ENCODE data around the gene E2F1.

E2F1 gene

DNA sequence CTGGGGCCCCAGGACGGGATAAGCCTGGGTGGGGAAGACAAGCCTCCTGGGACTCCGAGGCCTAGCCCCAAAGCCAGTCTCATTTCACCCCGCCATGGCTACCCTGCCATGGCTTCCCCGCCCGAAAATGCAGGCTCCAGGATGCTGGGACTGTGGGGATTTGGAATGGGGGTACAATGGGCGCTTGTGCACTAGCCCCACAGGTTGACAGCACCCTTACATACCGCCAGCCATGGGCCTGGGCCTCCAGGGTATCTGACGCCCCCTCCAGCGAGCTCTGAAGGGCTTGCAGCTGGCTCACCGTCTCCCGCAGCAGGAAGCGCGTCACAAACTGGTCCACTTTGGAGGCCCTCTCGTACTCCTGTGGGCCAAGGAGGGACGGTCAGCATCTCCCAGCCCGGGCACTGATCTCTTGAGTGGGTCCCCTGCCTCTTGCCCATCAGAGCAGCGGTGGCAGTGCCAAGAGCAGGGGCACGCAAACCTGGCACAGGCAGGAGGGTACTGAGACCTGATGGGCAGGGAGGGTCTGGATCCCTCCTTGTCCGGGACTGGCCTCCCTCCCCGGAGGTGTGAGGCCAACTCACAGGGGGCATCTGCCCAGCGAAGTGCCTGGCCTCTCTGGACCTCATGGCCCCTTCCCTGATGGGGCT is 26.0 kb downstream of the E2F1 start:
- in situ Hi-C loops (cut with MboI; ENCODE audit: low sequenced_read_pairs): loop anchor here (10.0 kb wide), 1 partner anchor 195 kb away; no protein-coding TSS in a partner anchor

DNA sequence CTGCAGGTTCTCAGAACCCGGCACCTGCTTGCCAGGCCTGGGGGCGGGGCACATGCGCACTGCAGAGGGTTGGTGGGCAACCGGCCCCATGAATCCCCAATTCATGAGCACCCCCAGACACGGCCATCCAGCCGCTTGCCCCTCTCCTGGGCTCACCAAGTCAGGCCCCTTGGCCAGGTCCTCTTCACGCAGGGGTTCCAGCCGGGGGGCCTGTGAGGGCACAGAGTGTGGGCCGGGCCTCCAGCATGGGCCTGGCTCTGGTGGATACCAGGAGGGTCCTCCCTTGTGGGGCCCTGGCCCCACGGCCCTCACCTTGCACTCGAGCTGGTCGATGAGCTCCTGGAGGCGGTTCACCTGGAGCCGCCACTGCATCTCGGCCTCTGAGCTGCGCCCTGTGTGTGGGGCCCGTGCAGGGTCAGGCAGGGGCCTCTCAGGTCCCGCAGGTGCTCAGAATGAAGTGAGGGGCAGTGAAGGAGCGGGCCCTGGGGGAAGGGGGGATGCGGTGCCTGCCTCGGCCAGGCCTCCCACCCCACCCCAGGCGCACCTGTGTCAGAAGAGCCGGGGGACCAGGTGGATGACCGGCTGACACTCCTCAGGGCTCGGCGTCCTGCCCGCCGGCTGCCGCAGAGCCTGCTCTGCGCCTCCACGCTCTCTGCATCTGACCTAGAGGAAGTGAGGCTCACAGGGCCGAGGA is 26.7 kb downstream of the E2F1 start:
- in situ Hi-C loops (cut with MboI; ENCODE audit: low sequenced_read_pairs): loop anchor here (10.0 kb wide), 1 partner anchor 195 kb away; no protein-coding TSS in a partner anchor

DNA sequence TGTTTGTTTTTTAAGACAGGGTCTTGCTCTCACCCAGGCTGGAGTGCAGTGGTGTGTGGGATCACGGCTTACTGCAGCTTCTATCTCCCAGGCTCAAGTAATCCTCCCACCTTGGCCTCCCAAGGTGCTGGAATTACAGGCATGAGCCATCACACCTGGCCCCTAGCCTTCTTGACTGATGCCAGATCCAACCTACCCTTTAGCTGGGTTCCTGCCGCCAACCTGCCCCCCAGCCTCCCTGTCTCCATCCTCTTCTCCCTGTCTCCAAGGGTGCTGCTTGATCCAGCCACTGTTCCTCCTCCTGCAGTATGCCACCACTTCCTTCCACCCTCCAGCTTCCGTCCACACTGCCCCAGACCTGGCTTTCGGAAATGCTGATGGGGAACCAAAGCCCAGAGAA is 27.3 kb downstream of the E2F1 start:
- in situ Hi-C loops (cut with MboI; ENCODE audit: low sequenced_read_pairs): no loop called here

DNA sequence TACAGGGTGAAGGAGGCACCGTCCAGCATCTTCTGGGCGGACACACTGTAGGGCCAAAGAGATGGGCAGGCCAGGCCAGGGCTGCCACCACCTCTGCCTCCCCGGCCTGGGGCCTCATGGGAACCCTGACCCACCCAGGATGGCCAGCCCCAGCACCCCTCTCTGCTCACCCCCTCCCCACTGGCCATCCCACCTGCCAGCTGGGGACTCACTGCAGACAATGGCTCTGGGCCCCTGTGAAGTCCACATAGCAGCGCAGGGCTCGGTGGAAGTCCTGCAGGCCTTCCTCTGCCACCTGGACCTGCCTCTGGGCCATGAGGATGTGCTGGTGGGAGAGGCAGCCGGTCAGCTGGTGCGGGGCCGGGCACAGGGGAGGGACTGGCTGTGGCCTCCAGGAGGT is 27.7 kb downstream of the E2F1 start:
- in situ Hi-C loops (cut with MboI; ENCODE audit: low sequenced_read_pairs): no loop called here

DNA sequence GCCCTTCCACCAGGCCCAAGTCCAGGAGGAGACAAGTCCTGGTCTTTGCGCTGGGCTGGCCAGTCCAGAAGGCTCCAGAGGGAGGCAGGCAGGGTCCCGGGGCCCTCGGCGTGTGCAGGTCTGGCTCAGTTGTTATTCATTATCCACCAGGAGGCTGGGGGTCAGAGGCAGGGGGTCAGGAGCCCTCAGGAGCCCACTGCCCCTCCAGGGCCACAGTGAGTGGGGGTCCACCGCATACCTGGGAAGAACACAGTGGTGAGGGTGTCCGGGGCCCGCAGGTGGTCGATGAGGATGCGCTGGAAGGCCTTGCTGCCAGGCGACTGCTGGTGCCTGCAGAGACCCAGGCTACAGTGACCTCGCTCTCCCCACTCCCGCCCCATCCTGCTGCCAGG is 28.5 kb downstream of the E2F1 start:
- in situ Hi-C loops (cut with MboI; ENCODE audit: low sequenced_read_pairs): no loop called here

DNA sequence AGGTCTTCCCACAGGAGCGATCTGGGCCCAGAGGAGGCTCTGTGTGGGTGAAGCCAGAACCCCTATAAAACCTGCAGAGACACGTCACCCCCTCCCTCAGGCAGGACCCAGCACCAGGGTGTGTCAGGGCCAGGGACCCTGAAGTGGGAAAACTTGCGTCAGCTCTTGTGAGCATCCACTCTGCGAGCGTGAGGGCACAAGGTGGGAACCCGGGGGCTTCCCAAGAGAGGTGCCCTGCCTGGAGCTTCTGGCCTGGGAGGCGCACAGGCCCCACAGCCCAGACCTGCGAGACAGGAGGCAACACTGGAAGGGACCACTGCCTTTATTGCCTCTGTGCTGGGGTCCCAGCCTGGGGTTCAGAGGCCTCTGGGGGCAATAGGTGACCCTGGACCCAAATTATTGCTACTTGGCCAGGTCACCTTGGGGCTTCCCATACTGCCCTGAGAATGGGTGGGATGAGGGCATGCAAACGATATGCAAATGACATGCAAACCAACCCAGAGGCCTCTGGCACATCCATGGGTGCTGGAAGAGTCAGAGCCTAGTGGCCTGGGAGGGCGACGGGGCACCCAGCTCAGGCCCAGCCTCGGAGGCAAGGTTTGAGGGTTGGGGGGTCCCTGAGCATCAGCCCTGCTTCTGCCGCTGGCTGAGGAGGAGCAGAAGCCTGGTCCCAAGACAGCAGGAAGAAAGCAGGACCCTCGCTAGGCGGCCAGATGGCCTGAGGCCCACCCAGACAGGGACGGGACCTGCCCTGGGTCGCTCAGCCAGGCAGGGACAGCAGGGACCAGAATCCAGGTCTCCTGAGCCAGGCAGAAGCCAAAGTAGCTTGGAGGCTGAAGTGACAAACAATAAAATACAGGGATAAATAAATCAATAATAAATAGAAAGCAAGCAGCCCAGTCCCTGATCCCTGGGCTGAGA is 29.1 kb downstream of the E2F1 start:
- in situ Hi-C loops (cut with MboI; ENCODE audit: low sequenced_read_pairs): no loop called here

DNA sequence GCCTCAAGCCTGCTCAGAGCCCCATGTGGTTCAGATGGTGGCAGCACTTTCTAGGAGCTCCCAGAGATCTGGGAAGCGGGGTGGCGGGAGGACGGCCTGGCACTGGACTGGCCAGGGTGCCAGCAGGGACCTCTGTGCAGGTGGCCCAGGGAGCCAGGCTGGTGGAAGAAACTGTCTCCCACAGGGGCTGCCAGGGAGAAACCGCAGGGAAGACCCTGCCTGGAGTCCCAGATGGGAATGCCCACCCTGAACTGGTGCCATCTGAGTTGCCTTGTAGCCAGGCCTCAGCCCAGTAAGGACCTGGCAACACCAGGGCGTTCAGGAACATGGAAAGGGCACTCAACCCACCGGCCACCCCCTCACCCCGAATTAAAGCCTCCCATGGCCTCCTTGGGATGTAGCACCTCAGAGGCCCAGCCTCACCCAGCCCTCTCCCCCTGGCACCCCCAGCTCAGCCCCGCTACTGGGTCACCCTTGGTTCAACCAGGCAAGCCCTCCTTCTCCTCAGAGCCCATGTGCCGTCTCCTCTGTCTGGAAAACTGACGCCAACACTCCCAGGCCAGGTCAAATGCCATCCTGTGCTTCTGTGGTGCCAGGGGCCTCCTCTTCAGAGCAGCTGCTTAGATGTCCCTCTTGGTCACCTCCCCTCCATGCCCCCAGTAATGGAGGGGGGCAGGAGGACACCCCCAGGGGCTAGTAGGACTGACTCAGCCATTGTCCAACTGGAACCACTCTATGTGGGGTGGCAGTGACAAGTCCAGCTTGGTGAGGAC is 30.0 kb downstream of the E2F1 start:
- in situ Hi-C loops (cut with MboI; ENCODE audit: low sequenced_read_pairs): no loop called here

DNA sequence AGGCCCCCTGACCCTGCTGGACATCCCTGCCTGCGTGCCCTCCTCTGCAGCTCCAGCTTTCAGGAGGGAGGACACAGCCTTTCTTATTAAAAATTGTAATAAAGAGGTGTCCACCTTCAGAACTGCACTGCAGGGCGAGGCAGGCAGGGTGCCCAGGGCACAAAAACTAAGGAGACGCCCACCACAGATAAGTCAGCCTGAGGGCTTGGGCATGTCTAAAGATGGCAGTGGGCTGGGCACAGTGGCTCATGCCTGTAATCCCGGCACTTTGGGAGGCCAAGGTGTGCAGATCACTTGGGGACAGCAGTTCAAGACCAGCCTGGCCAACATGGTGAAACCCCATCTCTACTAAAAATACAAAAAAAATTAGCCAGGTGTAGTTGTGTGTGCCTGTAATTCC is 31.0 kb downstream of the E2F1 start:
- in situ Hi-C loops (cut with MboI; ENCODE audit: low sequenced_read_pairs): no loop called here

DNA sequence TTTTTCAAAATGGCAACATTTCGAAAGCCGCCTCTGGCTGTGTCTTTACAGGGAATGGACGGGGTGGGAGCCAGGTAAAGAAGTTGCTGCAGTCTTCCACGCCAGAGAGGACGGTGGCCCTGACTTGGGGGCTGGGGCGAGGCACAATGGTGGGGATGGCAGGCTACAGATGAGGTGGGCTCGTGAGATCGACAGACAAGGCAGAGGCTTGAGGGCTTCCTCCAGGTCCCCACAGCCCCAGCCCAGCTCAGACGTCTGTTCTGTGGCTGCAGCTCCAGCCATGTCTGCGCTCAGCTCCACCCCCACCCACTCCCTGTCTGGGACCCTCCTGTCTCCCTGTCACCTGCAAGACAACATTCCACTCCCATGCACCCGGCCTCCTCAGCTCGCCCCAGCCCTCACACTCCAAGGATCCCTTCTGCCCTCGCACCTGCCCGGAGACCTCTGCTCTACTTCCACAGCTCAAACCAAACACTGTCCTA is 31.5 kb downstream of the E2F1 start:
- in situ Hi-C loops (cut with MboI; ENCODE audit: low sequenced_read_pairs): no loop called here

DNA sequence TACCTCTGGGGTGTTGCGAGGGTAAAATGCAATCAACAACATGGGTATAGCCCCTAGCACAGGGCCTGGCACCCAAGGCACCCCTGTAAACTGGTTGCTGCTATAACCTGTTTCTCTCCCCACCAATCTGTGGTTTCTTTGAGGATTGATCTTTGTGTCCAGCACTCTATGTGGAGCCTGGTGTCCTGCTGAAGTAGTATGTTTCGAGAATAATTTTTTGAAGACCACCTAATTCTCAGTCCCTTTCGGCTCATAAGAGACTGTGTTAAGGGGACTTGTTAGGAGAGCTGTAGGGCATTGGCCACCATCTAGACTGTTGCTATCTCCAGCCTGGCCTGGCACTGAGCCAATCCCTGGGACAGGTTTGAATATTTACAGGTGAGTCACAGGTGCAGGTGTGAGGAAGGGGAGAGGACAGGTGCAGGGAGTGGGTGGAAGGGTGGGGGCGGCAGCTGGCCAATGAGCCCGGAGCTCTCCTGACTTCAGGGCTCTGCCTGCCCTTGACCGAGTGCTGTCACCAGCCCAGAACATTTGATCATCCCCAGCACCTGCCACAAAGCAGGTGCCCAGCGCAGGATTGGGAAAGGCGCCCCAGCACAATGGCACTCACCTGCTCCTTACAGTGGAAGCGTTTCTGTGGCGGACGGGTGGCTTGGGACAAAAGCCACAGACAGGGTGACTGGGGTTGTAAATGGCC is 32.1 kb downstream of the E2F1 start:
- in situ Hi-C loops (cut with MboI; ENCODE audit: low sequenced_read_pairs): no loop called here

DNA sequence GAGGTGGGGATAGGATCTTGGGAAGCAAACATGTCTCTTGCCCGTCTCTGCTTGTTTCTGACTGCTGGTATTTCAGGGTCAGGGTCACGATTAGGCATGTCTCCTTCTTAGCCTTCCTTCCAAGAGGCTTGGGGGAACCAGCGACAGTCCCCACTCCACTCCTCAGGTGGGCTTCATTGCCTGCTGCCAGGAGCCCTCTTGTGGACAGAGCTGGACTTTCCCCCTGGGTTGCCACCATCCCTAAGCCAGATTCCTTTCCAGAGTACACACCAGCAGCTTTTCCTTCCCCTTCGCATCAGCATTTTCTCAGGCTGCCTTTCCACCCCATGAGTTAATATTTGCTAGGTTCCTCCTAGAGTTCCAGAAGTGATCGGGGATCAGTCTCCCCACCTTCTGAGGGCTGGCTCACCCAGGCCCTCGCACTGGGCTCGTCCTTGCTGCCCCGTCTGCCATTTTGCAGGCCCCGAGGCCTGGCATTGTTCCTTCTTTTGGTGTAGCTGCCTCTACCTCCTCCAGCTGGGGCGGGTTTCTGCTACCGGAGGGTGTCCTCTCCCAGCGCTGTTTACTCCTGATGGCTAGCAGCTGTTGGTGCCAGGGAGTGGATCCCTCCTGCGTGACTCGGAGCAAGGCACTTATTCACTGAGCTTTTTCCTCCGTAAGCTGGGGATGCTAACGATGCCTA is 32.8 kb downstream of the E2F1 start:
- in situ Hi-C loops (cut with MboI; ENCODE audit: low sequenced_read_pairs): no loop called here

DNA sequence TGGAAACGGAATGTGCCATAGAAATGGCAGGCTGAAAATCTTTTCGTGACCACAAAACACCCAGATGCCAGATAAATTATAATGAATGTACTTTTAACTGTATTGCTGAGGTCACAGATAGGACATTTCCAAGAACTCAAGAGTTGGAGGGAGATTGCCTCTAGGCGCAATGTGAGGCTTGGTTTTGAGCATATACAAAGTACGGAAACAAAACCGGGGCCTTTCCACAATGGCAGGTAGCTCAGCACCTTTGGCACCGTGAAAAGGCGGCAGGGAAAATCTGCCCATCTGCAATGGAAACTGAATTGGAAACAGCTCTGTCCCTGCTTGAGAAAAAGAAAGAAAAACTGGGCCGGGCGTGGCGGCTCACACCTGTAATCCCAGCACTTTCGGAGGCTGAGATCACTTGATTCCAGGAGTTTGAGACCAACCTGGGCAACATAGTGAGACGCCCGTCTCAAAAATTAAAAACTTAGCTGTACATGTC is 34.6 kb downstream of the E2F1 start:
- in situ Hi-C loops (cut with MboI; ENCODE audit: low sequenced_read_pairs): no loop called here

DNA sequence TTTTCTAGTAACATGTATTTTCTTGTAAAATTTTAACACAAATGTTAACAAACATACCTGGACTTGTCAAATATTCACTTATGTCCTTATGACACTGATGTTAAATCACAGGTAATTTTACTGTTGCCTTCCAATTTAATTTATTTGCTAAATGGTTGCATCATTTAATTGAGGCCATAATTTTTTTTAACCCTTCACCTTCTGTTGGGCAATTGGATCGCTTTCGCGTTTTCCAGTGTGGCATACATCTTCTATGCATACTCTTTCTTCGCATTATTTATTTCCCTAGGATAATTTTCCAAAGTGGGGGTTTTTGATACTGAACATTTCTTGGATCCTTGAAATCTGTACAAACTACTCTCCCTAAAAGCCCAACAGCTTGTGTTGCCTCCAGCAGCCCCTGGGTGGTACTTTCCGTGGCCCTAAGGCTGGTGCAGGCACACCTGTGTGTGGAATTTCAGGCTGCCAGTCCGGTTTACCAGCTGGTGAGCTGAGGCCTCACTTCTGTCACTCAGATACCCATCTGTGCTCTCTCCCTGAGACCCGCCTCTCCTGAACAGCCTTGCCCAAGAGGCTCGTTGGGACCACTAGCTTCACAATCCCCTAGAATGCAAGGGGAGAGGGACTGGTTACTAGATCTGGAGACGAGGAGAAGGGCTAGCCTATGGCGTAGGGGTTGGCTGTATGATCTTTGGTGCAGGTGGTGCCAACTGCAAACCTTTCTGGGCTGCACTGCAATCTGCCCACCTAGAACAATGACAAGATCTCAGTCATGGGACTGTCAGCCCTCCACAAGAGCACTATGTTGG is 35.2 kb downstream of the E2F1 start:
- in situ Hi-C loops (cut with MboI; ENCODE audit: low sequenced_read_pairs): no loop called here

DNA sequence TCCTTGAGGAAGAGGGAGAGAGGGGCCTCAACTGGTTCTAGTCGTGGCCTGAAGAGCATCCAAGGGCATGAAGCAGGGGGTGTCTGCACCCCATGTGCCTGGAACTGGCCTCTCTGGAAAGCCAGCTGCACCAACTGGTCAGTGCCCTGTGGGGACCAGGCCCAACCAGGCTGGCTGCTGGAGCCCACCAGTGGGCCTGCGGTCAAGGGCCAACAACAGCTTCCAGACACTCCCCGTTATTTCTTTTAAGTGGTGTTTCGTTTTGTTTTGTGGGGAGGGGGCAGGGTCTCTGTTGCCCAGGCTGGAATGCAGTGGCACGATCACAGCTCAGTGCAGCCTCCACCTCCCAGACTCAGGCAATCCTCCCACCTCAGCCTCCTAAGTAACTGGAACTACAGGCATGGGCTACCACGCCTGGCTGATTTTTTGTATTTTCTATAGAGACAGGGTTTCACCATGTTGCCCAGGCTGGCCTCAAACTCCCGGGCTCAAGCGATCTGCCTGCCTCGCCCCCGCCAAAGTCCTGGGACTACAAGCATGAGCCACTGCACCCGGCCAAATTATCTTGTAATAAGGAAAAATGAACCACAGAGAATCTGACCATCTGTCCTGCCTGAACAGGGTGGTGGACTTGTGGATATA is 36.0 kb downstream of the E2F1 start:
- in situ Hi-C loops (cut with MboI; ENCODE audit: low sequenced_read_pairs): no loop called here

DNA sequence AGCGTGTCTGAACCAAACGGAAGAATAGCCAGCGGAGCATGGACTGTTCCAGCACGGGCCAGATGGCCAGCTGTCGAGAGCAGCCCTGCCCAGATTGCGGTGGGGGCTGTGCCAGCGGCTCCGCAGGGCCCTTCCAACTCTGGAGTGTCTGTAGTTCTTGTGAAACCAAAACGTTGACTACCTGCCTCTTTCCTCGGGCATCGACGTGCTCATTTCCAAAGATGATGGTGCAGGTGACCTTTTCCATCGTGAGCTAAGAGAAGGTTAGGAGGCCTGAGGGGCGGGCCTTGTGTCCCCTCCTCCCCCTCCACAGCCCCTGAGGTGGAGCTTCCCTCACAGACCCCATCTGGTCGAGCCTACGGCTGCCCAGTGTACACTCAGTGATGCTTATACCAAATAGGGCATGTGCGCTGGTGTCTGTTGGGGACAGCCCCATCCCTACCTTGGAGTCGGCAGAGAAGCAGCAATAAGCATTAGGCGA is 36.9 kb downstream of the E2F1 start:
- in situ Hi-C loops (cut with MboI; ENCODE audit: low sequenced_read_pairs): no loop called here

DNA sequence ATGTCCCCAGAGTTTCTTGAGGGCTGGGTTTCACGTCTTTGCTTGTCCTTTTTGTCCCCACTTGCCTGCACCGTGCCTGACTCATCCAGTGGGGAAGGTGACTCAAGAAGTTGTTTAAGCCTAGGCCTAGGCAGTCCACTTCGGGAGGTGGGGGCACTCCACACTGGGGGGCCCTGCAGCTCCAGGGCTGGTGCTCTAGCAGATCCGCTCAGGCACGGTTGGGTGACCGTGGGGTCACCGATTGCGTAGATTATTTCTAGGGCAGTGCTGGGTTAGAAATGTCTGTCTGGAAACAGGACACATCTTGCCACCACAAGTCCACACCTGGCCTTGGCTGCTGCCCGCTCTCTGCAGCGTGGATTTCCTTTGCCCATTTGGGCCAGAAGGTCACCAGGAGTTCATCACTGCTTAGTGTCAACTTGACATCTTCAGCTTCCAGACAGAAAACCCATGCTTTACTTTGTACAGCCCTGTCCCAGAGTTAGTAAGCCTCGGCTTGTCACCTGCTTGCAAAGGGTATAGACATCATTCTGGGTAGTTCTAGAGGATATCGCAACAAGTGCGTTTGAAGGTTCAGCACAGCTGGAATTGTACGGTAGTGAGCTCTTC is 37.7 kb downstream of the E2F1 start:
- in situ Hi-C loops (cut with MboI; ENCODE audit: low sequenced_read_pairs): no loop called here

DNA sequence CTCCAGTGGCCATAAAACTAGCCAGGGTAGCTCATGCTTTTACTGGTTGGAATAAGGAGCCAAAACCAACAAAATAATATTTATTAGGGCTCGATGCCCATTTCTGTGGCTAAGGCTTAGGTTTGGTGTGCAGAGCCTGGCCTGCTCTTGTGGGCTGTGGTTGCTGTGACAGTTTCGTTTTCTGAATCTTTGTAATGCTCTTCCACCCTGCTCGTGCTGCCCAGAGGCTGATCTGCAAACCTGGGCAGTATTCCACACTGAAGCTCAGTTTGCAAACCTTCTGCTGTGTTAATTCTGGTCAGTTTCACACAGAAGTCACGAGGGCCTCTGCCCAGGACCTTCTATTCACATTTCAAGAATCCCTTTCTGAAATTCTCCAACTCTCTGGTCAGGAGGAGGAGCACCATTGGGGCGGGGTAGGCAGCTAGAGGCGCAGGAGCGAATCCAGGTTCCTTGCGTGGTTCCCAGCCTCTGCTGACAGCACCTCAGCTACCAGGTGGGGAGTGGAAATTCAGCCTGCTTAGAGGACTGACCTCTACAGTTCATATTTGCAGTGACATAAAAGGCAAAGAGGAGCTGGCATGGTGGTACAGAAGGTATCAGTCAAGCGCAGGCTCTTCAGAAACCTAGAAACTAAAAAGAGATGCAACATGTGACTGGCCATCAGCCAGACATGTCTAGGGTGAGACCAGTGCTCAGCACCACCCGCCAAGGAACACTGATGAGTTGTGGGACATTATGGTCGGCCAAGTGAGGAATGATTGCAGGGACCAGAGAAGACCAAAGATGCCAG is 38.4 kb downstream of the E2F1 start:
- in situ Hi-C loops (cut with MboI; ENCODE audit: low sequenced_read_pairs): no loop called here
